GM23248 (cell line): Measurements from ENCODE around the gene IRF8. TPM values are rescaled to one million over a fixed set of nuclear protein-coding genes. Genes with fewer than 3 reads are reported as not detected.

Experiments
- DNase-seq: peaks from one replicate; pipeline ENCODE4 v3.0.0-alpha.2; 2015
- H2AFZ ChIP-seq: fragments of 200-600 bp; sonication (generic); 2 replicates; pipeline ENCODE4 v1.6.1; 2016; ENCODE audit warnings: antibody characterized with exemption
- H3F3A ChIP-seq: fragments of 200-600 bp; sonication (generic); 2 replicates; pipeline ENCODE4 v1.6.1; 2016; ENCODE audit warnings: mild to moderate bottlenecking, antibody characterized with exemption, mixed run types; ENCODE audit not compliant: insufficient read depth
- H3K27ac ChIP-seq: fragments of 200-600 bp; sonication (generic); 2 replicates; pipeline ENCODE4 v1.5.1; 2016; ENCODE audit warnings: mild to moderate bottlenecking
- H3K27me3 ChIP-seq: fragments of 200-600 bp; sonication (generic); replicated peaks from 2 replicates; pipeline ENCODE4 v1.6.1; 2016; ENCODE audit warnings: mild to moderate bottlenecking; ENCODE audit not compliant: insufficient read depth
- H3K36me3 ChIP-seq: fragments of 200-600 bp; sonication (generic); 2 replicates; pipeline ENCODE4 v1.6.1; 2016; ENCODE audit warnings: low read depth, mild to moderate bottlenecking
- H3K4me1 ChIP-seq: fragments of 200-600 bp; sonication (generic); 2 replicates; pipeline ENCODE4 v1.6.1; 2016; ENCODE audit warnings: mild to moderate bottlenecking; ENCODE audit not compliant: insufficient read depth
- H3K4me2 ChIP-seq: fragments of 200-600 bp; sonication (generic); one replicate; pipeline ENCODE4 v1.6.1; 2016; ENCODE audit warnings: mild to moderate bottlenecking; ENCODE audit not compliant: unreplicated experiment
- H3K4me3 ChIP-seq: fragments of 200-600 bp; sonication (generic); 2 replicates; pipeline ENCODE4 v1.5.1; 2016; ENCODE audit warnings: mild to moderate bottlenecking
- H3K79me2 ChIP-seq: fragments of 200-600 bp; sonication (generic); 2 replicates; pipeline ENCODE4 v1.6.1; 2016; ENCODE audit warnings: mild to moderate bottlenecking; ENCODE audit not compliant: insufficient read depth
- H3K9ac ChIP-seq: fragments of 200-600 bp; sonication (generic); 2 replicates; pipeline ENCODE4 v1.6.1; 2016; ENCODE audit warnings: mild to moderate bottlenecking
- H3K9me2 ChIP-seq: fragments of 200-600 bp; sonication (generic); 2 replicates; pipeline ENCODE4 v1.6.1; 2016; ENCODE audit warnings: mixed run types, mild to moderate bottlenecking, moderate library complexity; ENCODE audit not compliant: insufficient read depth
- H3K9me3 ChIP-seq: fragments of 200-600 bp; sonication (generic); one replicate; pipeline ENCODE4 v1.6.1; 2017; ENCODE audit warnings: low read depth
- H4K20me1 ChIP-seq: fragments of 200-600 bp; sonication (generic); 2 replicates; pipeline ENCODE4 v1.6.0; 2016; ENCODE audit not compliant: insufficient read depth
- EZH2 ChIP-seq: fragments of 200-600 bp; sonication (generic); IDR thresholded peaks from 2 replicates; pipeline ENCODE4 v1.6.1; 2018; ENCODE audit warnings: antibody characterized with exemption, mild to moderate bottlenecking; ENCODE audit not compliant: insufficient read depth, poor library complexity, severe bottlenecking
- EZH2phosphoT487 ChIP-seq: fragments of 200-600 bp; sonication (generic); IDR thresholded peaks from 2 replicates; pipeline ENCODE4 v1.6.1; 2018; ENCODE audit warnings: antibody characterized with exemption, moderate library complexity, mild to moderate bottlenecking, low read depth; ENCODE audit not compliant: insufficient read depth
- WGBS, 2 experiments: methylation state at CpG; one replicate each; pipeline ENCODE4 v1.1.6; 2015 to 2017; ENCODE audit warnings: low lambda C conversion rate in 2 of 2, low coverage in 1 of 2; ENCODE audit errors: missing lambda C conversion rate in 2 of 2; 5-methylcytosine and 5-hydroxymethylcytosine counted together
- in situ Hi-C: fragments of 300-500 bp; cut with MboI; formaldehyde crosslinking; loops from 2 replicates; pipeline ENCODE4 v1.15.0; 2020
- polyA plus RNA-seq: library from polyadenylated mRNA; unstranded; fragments of >200 nt; fragmentation: Nextera tagmentation; extraction: Ambion mirVana; gene quantifications from 2 replicates; pipeline ENCODE4 v1.2.1, GENCODE V29; 2016
- total RNA-seq: library from RNA; depleted of rRNA; stranded (reverse); fragments of >200 nt; shearing (Covaris generic); gene quantifications from 2 replicates; pipeline ENCODE4 v1.2.3, GENCODE V29; 2014

Gene IRF8
- total and polyA plus RNA-seq, 2 experiments from 2014 or later = 0.31 TPM; not detected in 1

- Histone ChIP-seq H3F3A (no peaks in the 10 kb centered on the region), H3K36me3 (no peaks in the 10 kb centered on the region), H3K27ac (no peak overlapping the region), H3K27me3 (peaks cover 54% of the 10 kb centered on the region), H3K9ac (no peak overlapping the region), H3K4me1 (no peaks in the 10 kb centered on the region), H3K4me2 (no peak overlapping the region), H3K4me3 (no peak overlapping the region), H4K20me1 (no peaks in the 10 kb centered on the region), H2AFZ (no peak overlapping the region), H3K79me2 (no peaks in the 10 kb centered on the region), H3K9me3 (no peaks in the 10 kb centered on the region), H3K9me2 (no peaks in the 10 kb centered on the region)
- 50 to 53% methylated on average over 15 to 16 of the region's 16 CpGs for WGBS, 2 experiments
- no peak for DNase-seq
- no peak for TF ChIP-seq EZH2
- no peak for TF ChIP-seq EZH2phosphoT487
- in situ Hi-C loops = no loop called here
These were observed 45.1 kb upstream of the IRF8 start for GRCh38 chr16:85853547-85854545.

GRCh38 chr16:85854935-85855334, 44.0 kb upstream of the IRF8 start:
- Histone ChIP-seq H3K79me2 (no peaks in the 10 kb centered on the region), H3K36me3 (no peaks in the 10 kb centered on the region), H3K4me2 (no peak overlapping the region), H3K9me3 (no peaks in the 10 kb centered on the region), H3K27me3 (peaks cover 44% of the 10 kb centered on the region), H3K9ac (no peak overlapping the region), H2AFZ (no peak overlapping the region), H3K4me1 (no peaks in the 10 kb centered on the region), H3K27ac (no peak overlapping the region), H4K20me1 (no peaks in the 10 kb centered on the region), H3K4me3 (no peak overlapping the region), H3K9me2 (no peaks in the 10 kb centered on the region), H3F3A (no peaks in the 10 kb centered on the region)
- TF ChIP-seq EZH2phosphoT487 (no peak), EZH2 (no peak)
- WGBS, 2 experiments = 90 to 100% methylated on average over 1 of the region's 1 CpG
- in situ Hi-C loops = no loop called here
- no peak for DNase-seq

- Histone ChIP-seq H3K4me2 (no peak overlapping the region), H3K27me3 (peaks cover 39% of the 10 kb centered on the region), H3K36me3 (no peaks in the 10 kb centered on the region), H2AFZ (no peak overlapping the region), H3K9ac (no peak overlapping the region), H3K79me2 (no peaks in the 10 kb centered on the region), H3F3A (no peaks in the 10 kb centered on the region), H4K20me1 (no peaks in the 10 kb centered on the region), H3K27ac (no peak overlapping the region), H3K9me2 (no peaks in the 10 kb centered on the region), H3K4me1 (no peaks in the 10 kb centered on the region), H3K4me3 (no peak overlapping the region), H3K9me3 (no peaks in the 10 kb centered on the region)
- in situ Hi-C loops = no loop called here
- TF ChIP-seq EZH2phosphoT487 (no peak), EZH2 (no peak)
- 54 to 61% methylated on average over 6 of the region's 6 CpGs for WGBS, 2 experiments
- DNase-seq = no peak
These were observed 42.9 kb upstream of the IRF8 start for GRCh38 chr16:85856079-85856478.

DNA sequence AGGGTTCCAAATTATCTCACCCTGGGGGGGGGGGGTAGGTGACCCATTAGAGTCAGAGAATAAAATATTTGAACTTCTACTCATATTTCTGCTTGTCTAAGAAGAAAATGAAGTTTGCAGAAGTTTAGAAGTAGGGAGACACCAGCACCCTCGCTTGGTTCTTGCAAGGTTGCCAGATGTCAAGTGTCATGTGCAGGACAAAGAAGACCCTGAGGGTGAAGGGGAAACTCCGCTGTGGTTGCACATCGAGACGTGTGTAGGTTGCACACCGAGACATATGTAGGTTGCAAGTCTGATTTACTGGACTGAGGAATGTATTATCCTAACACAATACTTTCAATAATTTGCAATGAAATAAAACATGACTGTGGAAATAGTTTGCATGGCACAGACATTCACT, 42.4 kb upstream of the IRF8 start:
- Histone ChIP-seq H3K9ac (no peak overlapping the region), H3K36me3 (no peaks in the 10 kb centered on the region), H3K9me3 (no peaks in the 10 kb centered on the region), H3K27me3 (peaks cover 36% of the 10 kb centered on the region), H3F3A (no peaks in the 10 kb centered on the region), H2AFZ (no peak overlapping the region), H4K20me1 (no peaks in the 10 kb centered on the region), H3K9me2 (no peaks in the 10 kb centered on the region), H3K79me2 (no peaks in the 10 kb centered on the region), H3K4me3 (no peak overlapping the region), H3K27ac (no peak overlapping the region), H3K4me2 (no peak overlapping the region), H3K4me1 (no peaks in the 10 kb centered on the region)
- no peak for DNase-seq
- in situ Hi-C loops = no loop called here
- WGBS, 2 experiments = 63 to 66% methylated on average over 5 of the region's 5 CpGs
- TF ChIP-seq EZH2phosphoT487 = no peak
- TF ChIP-seq EZH2 = no peak
